Stimulated activated CD4-positive, alpha-beta T cell treated with anti-CD3 and anti-CD28 coated beads, Interleukin-2, amount 100 ng/mL, for 48 hours (primary cell): Measurements from ENCODE around the gene CHTOP.
"Not testable (repeated sequence)": the region's sequence is repeated elsewhere in the genome, so short reads cannot be mapped to it uniquely, and the experiment has no call there.

Source experiments
- DNase-seq, 2 donors: peaks; one replicate each; pipeline ENCODE4 v3.0.0-alpha.2; 2020

CHTOP gene

GRCh38 chr1:153635872-153636271 is 2.0 kb downstream of the CHTOP start:
- DNase-seq = no peak

GRCh38 chr1:153636312-153636711 is 2.4 kb downstream of the CHTOP start:
- no peak for DNase-seq

GRCh38 chr1:153638261-153638660 is 4.4 kb downstream of the CHTOP start:
- DNase-seq = no peak

GRCh38 chr1:153639280-153639679 is 5.4 kb downstream of the CHTOP start:
- no peak for DNase-seq

- DNase-seq = not testable (repeated sequence)
Measured at GRCh38 chr1:153640213-153640612, 6.3 kb downstream of the CHTOP start.

- no peak for DNase-seq
Measured at GRCh38 chr1:153640861-153641260, 7.0 kb downstream of the CHTOP start.

- DNase-seq = no peak
Measured at GRCh38 chr1:153642161-153642560, 8.3 kb downstream of the CHTOP start.

- no peak for DNase-seq
Measured at GRCh38 chr1:153643100-153643499, 9.2 kb downstream of the CHTOP start.

- no peak for DNase-seq
Measured at GRCh38 chr1:153643816-153644215, 9.9 kb downstream of the CHTOP start.

GRCh38 chr1:153646672-153647345 is 12.9 kb downstream of the CHTOP start:
- DNase-seq = no peak

GRCh38 chr1:153647346-153647714 is 13.5 kb downstream of the CHTOP start:
- DNase-seq = no peak

- DNase-seq = no peak
Measured at GRCh38 chr1:153648000-153648643, 14.3 kb downstream of the CHTOP start.

- no peak for DNase-seq
Measured at GRCh38 chr1:153649137-153649862, 15.4 kb downstream of the CHTOP start.

GRCh38 chr1:153649863-153650235 is 16.0 kb downstream of the CHTOP start:
- DNase-seq = no peak

- no peak for DNase-seq
Measured at GRCh38 chr1:153651771-153652170, 17.9 kb downstream of the CHTOP start.

- DNase-seq = no peak
Measured at GRCh38 chr1:153652805-153653500, 19.1 kb downstream of the CHTOP start.

GRCh38 chr1:153655333-153655732 is 21.5 kb downstream of the CHTOP start:
- no peak for DNase-seq

- peak; percentile 85 to 91 for DNase-seq
Measured at GRCh38 chr1:153658400-153659174, 24.7 kb downstream of the CHTOP start, which contains the start of gene SNAPIN. TSS of gene SNAPIN (plus strand) at chr1:153658703. CDS start at chr1:153658744, 41 bp downstream.

GRCh38 chr1:153659175-153659534 is 25.3 kb downstream of the CHTOP start:
- DNase-seq = no peak

- DNase-seq = no peak
Measured at GRCh38 chr1:153659656-153660055, 25.8 kb downstream of the CHTOP start.

GRCh38 chr1:153661111-153661708 is 27.3 kb downstream of the CHTOP start:
- no peak for DNase-seq

GRCh38 chr1:153662269-153662668 is 28.4 kb downstream of the CHTOP start:
- DNase-seq = no peak
